ENCODE measurements around the gene LAIR1.

- TF ChIP-seq CTCF (IDR thresholded peaks at IDR 0.05): no peak
- TF ChIP-seq RAD21 (IDR thresholded peaks at IDR 0.05; ENCODE audit: low read length): no peak
- no peak for TF ChIP-seq MAX (IDR thresholded peaks at IDR 0.05; ENCODE audit: low read depth)
- TF ChIP-seq SMC3 (IDR thresholded peaks at IDR 0.05; ENCODE audit: low read depth, low read length): no peak
- TF ChIP-seq RCOR1 (IDR thresholded peaks at IDR 0.05; ENCODE audit: low read length): no peak
- TF ChIP-seq SIN3A (IDR thresholded peaks at IDR 0.05; ENCODE audit: borderline replicate concordance, low read depth, low read length): no peak
- no peak for TF ChIP-seq TAF1 (IDR thresholded peaks at IDR 0.05; ENCODE audit: borderline replicate concordance, low read depth, low read length)
- TF ChIP-seq REST (IDR thresholded peaks at IDR 0.05; ENCODE audit: low read depth, low read length): no peak
- TF ChIP-seq EZH2phosphoT487 (IDR thresholded peaks at IDR 0.05; ENCODE audit: borderline replicate concordance, low read depth): no peak
- no peak for TF ChIP-seq MXI1 (IDR thresholded peaks at IDR 0.05; ENCODE audit: low read depth, low read length)
- no peak for TF ChIP-seq USF1 (IDR thresholded peaks at IDR 0.05; ENCODE audit: borderline replicate concordance, low read depth)
- no peak for TF ChIP-seq IRF3 (IDR thresholded peaks at IDR 0.05; ENCODE audit: low read depth, low read length)
- TF ChIP-seq POLR2AphosphoS5 (IDR thresholded peaks at IDR 0.05; ENCODE audit: low read depth, low read length): no peak
These were observed 20.9 kb downstream of the LAIR1 start for GRCh38 chr19:54343868-54344267.
